Activated B cell treated with CpG ODN at 0.5 μM for 24 hours (primary cell): ENCODE measurements around the gene AKAP13. TPM values are rescaled to one million over a fixed set of nuclear protein-coding genes. Genes with fewer than 3 reads are reported as not detected.

ENCODE experiments used
- ATAC-seq: fragments of 200-7000 bp; cut with Tn5 transposase; one replicate; pipeline ENCODE4 v1.10.0; 2021; ENCODE audit warnings: low read depth, mild to moderate bottlenecking, moderate library complexity
- CTCF ChIA-PET: fragments of 350-600 bp; sonication (Branson Sonifier 250); formaldehyde crosslinking; loops from one replicate; lab custom pipeline; 2021; ENCODE audit warnings: antibody characterized with exemption; lab: Charles Lee
- POLR2A ChIA-PET: fragments of 350-600 bp; sonication (Branson Sonifier 250); formaldehyde crosslinking; loops from one replicate; lab custom pipeline; 2021; ENCODE audit warnings: antibody characterized with exemption; lab: Charles Lee
- DNase-seq: peaks from one replicate; pipeline ENCODE4 v3.0.0; 2022
- H3K27ac Mint-ChIP-seq: one replicate; pipeline ENCODE4 v1.8.0; 2020; ENCODE audit warnings: mixed read lengths
- H3K27me3 Mint-ChIP-seq: one replicate; pipeline ENCODE4 v1.8.0; 2021; ENCODE audit warnings: mixed read lengths
- H3K36me3 Mint-ChIP-seq: one replicate; pipeline ENCODE4 v1.8.0; 2021; ENCODE audit warnings: low read depth, mixed read lengths
- H3K4me1 Mint-ChIP-seq: one replicate; pipeline ENCODE4 v1.8.0; 2021; ENCODE audit warnings: mixed read lengths
- H3K4me3 Mint-ChIP-seq: one replicate; pipeline ENCODE4 v1.8.0; 2020; ENCODE audit warnings: mild to moderate bottlenecking, mixed read lengths
- H3K9me3 Mint-ChIP-seq: one replicate; pipeline ENCODE4 v1.8.0; 2020; ENCODE audit warnings: mixed read lengths
- intact Hi-C: fragments of 100-400 bp; cut with micrococcal nuclease; formaldehyde crosslinking; loops from one replicate; pipeline ENCODE4 v1.15.1; 2024
- total RNA-seq: library from RNA; stranded (reverse); gene quantifications from 2 replicates; pipeline ENCODE4 v1.2.3, GENCODE V29; 2022
- TF ChIP-seq, protein P1 (sequence below): fragments of 200-600 bp; IDR thresholded peaks from one replicate; pipeline ENCODE4 v1.8.0; 2022; ENCODE audit warnings: antibody characterized with exemption, mild to moderate bottlenecking

The AKAP13 gene
- total RNA-seq, 1 donor from 2014 or later: 290 TPM

DNA sequence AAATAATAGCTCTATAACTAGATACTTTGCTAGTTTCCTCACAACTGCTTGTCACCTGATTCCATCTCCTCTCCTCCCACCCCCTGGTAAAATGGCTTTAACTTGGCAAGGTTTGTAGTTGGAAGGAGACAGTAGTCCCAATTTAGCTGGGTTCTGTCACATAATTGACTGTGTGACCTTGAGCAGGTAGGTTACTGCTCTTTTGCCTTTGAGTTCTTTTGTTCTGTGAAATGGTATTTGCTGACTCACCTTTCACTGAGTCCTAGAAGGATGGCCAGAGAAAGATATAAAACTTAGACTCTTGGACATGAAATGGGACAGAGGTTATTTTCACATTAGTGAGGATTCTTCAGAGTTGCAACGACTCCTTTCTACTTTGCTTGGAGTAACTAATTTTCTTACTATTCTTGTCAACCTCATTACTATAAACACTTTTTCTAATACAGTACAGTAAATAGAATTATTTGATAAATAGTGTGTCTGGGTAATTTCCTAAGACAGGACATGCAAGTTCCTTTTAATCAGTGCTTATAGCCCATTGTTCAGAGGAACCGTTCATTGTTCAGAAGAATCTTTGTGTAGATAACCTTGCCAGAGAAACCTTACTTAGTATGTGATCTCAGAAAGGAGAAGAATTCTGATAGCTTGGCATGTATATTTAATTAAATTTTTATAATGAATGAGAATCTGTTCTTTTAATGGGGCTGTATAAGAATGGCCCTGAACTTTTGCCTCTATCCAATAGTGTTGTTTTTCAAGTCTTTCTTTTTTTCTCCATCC, 14.3 kb downstream of the AKAP13 start:
- no peaks in the 10 kb centered on the region for H3K9me3 Mint-ChIP-seq
- H3K27me3 Mint-ChIP-seq: no peaks in the 10 kb centered on the region
- peaks cover 6% of the 10 kb centered on the region for H3K36me3 Mint-ChIP-seq
- H3K4me3 Mint-ChIP-seq: no peak overlapping the region
- H3K4me1 Mint-ChIP-seq: peaks cover 61% of the 10 kb centered on the region
- TF ChIP-seq, protein P1, sequence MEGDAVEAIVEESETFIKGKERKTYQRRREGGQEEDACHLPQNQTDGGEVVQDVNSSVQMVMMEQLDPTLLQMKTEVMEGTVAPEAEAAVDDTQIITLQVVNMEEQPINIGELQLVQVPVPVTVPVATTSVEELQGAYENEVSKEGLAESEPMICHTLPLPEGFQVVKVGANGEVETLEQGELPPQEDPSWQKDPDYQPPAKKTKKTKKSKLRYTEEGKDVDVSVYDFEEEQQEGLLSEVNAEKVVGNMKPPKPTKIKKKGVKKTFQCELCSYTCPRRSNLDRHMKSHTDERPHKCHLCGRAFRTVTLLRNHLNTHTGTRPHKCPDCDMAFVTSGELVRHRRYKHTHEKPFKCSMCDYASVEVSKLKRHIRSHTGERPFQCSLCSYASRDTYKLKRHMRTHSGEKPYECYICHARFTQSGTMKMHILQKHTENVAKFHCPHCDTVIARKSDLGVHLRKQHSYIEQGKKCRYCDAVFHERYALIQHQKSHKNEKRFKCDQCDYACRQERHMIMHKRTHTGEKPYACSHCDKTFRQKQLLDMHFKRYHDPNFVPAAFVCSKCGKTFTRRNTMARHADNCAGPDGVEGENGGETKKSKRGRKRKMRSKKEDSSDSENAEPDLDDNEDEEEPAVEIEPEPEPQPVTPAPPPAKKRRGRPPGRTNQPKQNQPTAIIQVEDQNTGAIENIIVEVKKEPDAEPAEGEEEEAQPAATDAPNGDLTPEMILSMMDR: no peak
- intact Hi-C loops: no loop called here
- ATAC-seq (no peak), DNase-seq (no peak)
- H3K27ac Mint-ChIP-seq: no peak overlapping the region
- ChIA-PET CTCF (interaction anchor here (1.0 kb wide), 1 partner anchor 104 kb away, joined by 3 read pairs; no protein-coding TSS in a partner anchor), POLR2A (interaction anchor here (0.7 to 1.1 kb wide), 2 partner anchors 15 to 82 kb away, joined by 3 read pairs; partner anchors contain the start of gene AKAP13)

DNA sequence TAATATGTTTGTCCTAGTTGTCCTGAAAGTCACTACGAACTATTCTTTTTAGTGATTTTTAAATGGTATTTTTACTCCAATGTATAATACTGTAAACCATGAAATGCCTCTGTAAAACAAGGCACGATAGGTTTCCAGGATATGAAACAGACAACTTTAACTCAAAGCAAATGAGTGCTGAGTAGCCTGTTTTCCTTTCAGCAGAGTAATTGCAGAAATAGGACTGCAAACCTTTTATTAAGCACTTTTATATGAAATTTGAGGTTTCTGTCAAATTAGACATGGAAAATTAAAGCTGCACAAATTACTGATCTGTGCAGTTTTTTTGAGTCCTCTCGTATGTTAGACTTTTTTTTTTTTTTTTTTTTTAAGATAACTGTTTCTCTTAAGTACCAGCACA, 16.2 kb downstream of the AKAP13 start:
- CTCF ChIA-PET: interaction anchor here (1.7 kb wide), 1 partner anchor 17 kb away, joined by 4 read pairs; no protein-coding TSS in a partner anchor
- ATAC-seq (no peak), DNase-seq (no peak)
- Mint-ChIP-seq H3K27me3 (no peaks in the 10 kb centered on the region), H3K4me1 (peaks cover 77% of the 10 kb centered on the region), H3K36me3 (peaks cover 6% of the 10 kb centered on the region), H3K4me3 (no peak overlapping the region), H3K9me3 (no peaks in the 10 kb centered on the region), H3K27ac (no peak overlapping the region)
- intact Hi-C loops: no loop called here
- TF ChIP-seq, protein P1: no peak
- POLR2A ChIA-PET: interaction anchor here (0.6 to 1.4 kb wide), 3 partner anchors 8 to 15 kb away, joined by 3 to 5 read pairs (median 3); no protein-coding TSS in a partner anchor

DNA sequence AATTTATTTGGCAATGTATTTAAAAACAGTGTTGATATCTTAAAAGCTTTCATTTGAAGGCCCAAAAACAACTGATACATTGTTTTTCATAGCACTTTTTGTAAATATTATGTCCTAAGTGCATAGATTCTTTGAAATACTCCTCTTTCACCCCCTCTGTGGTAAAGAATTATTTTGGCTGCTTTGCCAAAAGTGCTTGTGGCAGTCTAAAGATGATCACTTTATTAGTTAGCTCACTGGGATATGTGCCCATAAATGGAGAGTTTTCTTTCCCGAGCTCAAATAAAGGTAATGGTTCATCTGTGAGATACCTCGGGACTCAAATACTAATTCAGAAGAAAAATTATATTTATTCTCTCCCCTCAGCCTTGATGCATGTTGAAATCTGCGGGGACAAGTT, 16.7 kb downstream of the AKAP13 start:
- Mint-ChIP-seq H3K27ac (no peak overlapping the region), H3K4me1 (peaks cover 83% of the 10 kb centered on the region), H3K9me3 (no peaks in the 10 kb centered on the region), H3K27me3 (no peaks in the 10 kb centered on the region), H3K4me3 (no peak overlapping the region), H3K36me3 (peaks cover 6% of the 10 kb centered on the region)
- no peak for DNase-seq
- ChIA-PET CTCF (interaction anchor here (1.7 kb wide), 1 partner anchor 17 kb away, joined by 4 read pairs; no protein-coding TSS in a partner anchor), POLR2A (interaction anchor here (1.0 to 1.4 kb wide), 3 partner anchors 11 to 17 kb away, joined by 3 to 7 read pairs (median 3); partner anchors contain the start of gene AKAP13)
- TF ChIP-seq, protein P1: no peak
- no peak for ATAC-seq
- intact Hi-C loops: no loop called here

- CTCF ChIA-PET: interaction anchor here (1.7 kb wide), 1 partner anchor 16 kb away, joined by 4 read pairs; no protein-coding TSS in a partner anchor
- peaks cover 2% of the 10 kb centered on the region for H3K36me3 Mint-ChIP-seq
- H3K9me3 Mint-ChIP-seq: no peaks in the 10 kb centered on the region
- H3K27me3 Mint-ChIP-seq: no peaks in the 10 kb centered on the region
- no peak overlapping the region for H3K27ac Mint-ChIP-seq
- no peak for DNase-seq
- H3K4me1 Mint-ChIP-seq: peaks cover 84% of the 10 kb centered on the region
- no peak for ATAC-seq
- POLR2A ChIA-PET: interaction anchor here (1.0 to 1.1 kb wide), 2 partner anchors 10 to 18 kb away, joined by 3 to 7 read pairs; partner anchors contain the start of gene AKAP13
- no peak overlapping the region for H3K4me3 Mint-ChIP-seq
- intact Hi-C loops: no loop called here
- TF ChIP-seq, protein P1: no peak
Measured at GRCh38 chr15:85397926-85398325, 17.5 kb downstream of the AKAP13 start.

GRCh38 chr15:85398822-85399221, 18.4 kb downstream of the AKAP13 start:
- no peak overlapping the region for H3K4me3 Mint-ChIP-seq
- DNase-seq (no peak), ATAC-seq (no peak)
- no peaks in the 10 kb centered on the region for H3K27me3 Mint-ChIP-seq
- POLR2A ChIA-PET: interaction anchor here (17.2 kb wide), 1 partner anchor 16 kb away, joined by 395 read pairs; the partner anchor contains the start of gene AKAP13
- no peak overlapping the region for H3K27ac Mint-ChIP-seq
- no peaks in the 10 kb centered on the region for H3K9me3 Mint-ChIP-seq
- CTCF ChIA-PET: no interaction called here
- peaks cover 2% of the 10 kb centered on the region for H3K36me3 Mint-ChIP-seq
- TF ChIP-seq, protein P1: no peak
- intact Hi-C loops: no loop called here
- peaks cover 84% of the 10 kb centered on the region for H3K4me1 Mint-ChIP-seq
